Activated T-cell treated with anti-CD3 and anti-CD28 coated beads, Interleukin-2, amount 50 U/mL, for 72 hours (primary cell): ENCODE measurements around the gene TSPAN18. TPM values are rescaled to one million over a fixed set of nuclear protein-coding genes. Genes with fewer than 3 reads are reported as not detected.

ENCODE experiments used
- ATAC-seq, 2 donors: fragments of 150-1000 bp; cut with Tn5 transposase; replicated peaks in 1 of 2; 2 replicates each; pipeline ENCODE4 v1.10.0; 2021; ENCODE audit warnings: moderate library complexity in 2 of 2, mild to moderate bottlenecking in 1 of 2
- DNase-seq, 2 donors: peaks; one replicate each; pipeline ENCODE4 v3.0.0; 2021 to 2022; ENCODE audit warnings: mixed read lengths in 1 of 2
- H3K27ac Mint-ChIP-seq: one replicate; pipeline ENCODE4 v1.8.0; 2022; ENCODE audit warnings: mild to moderate bottlenecking, moderate library complexity, mixed read lengths
- H3K27me3 Mint-ChIP-seq: one replicate; pipeline ENCODE4 v1.8.0; 2022; ENCODE audit warnings: low read depth, mixed read lengths
- H3K36me3 Mint-ChIP-seq, 2 donors: one replicate each; pipeline ENCODE4 v1.8.0; 2022; ENCODE audit warnings: mixed read lengths in 2 of 2, mild to moderate bottlenecking in 1 of 2; ENCODE audit not compliant: insufficient read depth in 2 of 2
- H3K4me1 Mint-ChIP-seq: one replicate; pipeline ENCODE4 v1.8.0; 2022; ENCODE audit warnings: low read depth, mixed read lengths
- H3K4me3 Mint-ChIP-seq, 2 donors: one replicate each; pipeline ENCODE4 v1.8.0; 2022; ENCODE audit warnings: mild to moderate bottlenecking in 2 of 2, mixed read lengths in 2 of 2, moderate library complexity in 2 of 2
- H3K9me3 Mint-ChIP-seq, 2 donors: one replicate each; pipeline ENCODE4 v1.8.0; 2022; ENCODE audit warnings: mixed read lengths in 2 of 2
- total RNA-seq, 2 donors: library from RNA; stranded (reverse); gene quantifications; one replicate each; pipeline ENCODE4 v1.2.3, GENCODE V29; 2022

TSPAN18 gene
- total RNA-seq, 2 donors from 2014 or later: 1.3 to 1.8 TPM

- no peak for ATAC-seq
- H3K4me1 Mint-ChIP-seq: peaks cover 6% of the 10 kb centered on the region
- H3K4me3 Mint-ChIP-seq: no peak overlapping the region
- DNase-seq: no peak
- no peaks in the 10 kb centered on the region for H3K36me3 Mint-ChIP-seq
- H3K27ac Mint-ChIP-seq: no peak overlapping the region
- no peaks in the 10 kb centered on the region for H3K9me3 Mint-ChIP-seq
- H3K27me3 Mint-ChIP-seq: no peaks in the 10 kb centered on the region
Observed at GRCh38 chr11:44913502-44913901, 186.7 kb downstream of the TSPAN18 start.

DNA sequence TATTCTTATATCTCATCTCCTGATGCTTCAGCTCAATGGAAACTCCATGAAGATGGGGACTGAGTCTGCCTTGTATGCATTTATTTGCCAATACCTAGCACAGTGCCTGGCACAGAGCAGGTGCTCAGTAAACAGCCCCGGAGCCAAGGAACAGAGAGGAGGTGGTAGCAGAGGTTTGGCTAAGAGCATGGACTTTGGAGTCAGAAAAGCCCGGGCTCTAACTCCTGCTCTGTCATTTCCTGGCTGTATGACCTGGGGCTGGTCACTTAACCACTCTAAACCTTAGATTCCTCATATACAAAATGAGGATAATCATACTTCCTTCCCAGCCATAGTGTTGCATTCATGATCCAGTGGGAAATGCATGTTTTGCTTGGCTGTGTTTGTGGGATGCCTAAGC, 187.3 kb downstream of the TSPAN18 start:
- H3K36me3 Mint-ChIP-seq: no peaks in the 10 kb centered on the region
- ATAC-seq (no peak), DNase-seq (no peak)
- peaks cover 6% of the 10 kb centered on the region for H3K4me1 Mint-ChIP-seq
- no peak overlapping the region for H3K27ac Mint-ChIP-seq
- no peaks in the 10 kb centered on the region for H3K9me3 Mint-ChIP-seq
- no peaks in the 10 kb centered on the region for H3K27me3 Mint-ChIP-seq
- no peak overlapping the region for H3K4me3 Mint-ChIP-seq

DNA sequence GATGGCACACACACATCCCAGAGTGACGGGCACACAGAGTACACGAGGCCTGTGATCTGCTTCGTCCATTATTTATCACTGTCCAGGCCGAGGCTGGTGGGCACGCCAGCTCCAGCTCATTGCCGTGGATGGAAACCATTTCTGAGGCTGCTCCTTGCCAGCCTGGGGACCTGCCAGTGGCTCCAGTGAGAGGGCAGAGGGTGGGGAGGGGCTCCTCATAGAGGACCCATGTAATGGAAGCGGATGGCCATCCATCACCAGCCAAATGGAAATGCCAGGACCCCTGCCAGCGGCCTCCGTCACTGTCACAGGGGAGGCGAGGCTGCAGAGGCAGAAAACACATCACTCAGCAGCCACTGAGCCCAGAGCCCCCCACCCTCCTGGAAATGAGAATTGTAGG, 188.2 kb downstream of the TSPAN18 start:
- H3K4me1 Mint-ChIP-seq: peaks cover 6% of the 10 kb centered on the region
- H3K4me3 Mint-ChIP-seq: no peak overlapping the region

DNA sequence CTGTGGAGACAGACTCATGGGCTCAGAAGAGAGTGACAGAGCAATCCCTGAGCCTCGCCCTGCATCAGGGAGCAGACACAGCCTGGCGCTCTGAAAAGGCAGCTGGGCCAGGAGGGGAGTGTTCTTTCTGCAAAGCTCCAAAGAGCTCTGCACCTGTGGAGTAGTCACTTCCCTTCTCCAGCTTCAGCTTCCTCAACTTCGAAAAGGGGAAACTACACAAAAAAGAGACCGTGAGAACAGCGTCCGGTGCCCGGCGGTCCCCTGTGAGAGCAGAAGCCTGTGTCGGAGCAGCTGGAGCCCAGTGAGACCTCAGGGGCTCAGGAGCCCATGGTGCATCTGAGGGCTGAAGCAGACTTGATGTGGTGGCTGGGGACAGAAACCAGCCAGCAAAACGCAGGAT, 188.9 kb downstream of the TSPAN18 start:
- DNase-seq (no peak), ATAC-seq (no peak)
- Mint-ChIP-seq H3K4me3 (no peak overlapping the region), H3K27ac (no peak overlapping the region), H3K36me3 (no peaks in the 10 kb centered on the region), H3K9me3 (no peaks in the 10 kb centered on the region), H3K27me3 (no peaks in the 10 kb centered on the region), H3K4me1 (peaks cover 6% of the 10 kb centered on the region)

More for the DNA sequence above, 188.2 kb downstream of the TSPAN18 start:
- DNase-seq (no peak), ATAC-seq (no peak)
- H3K27me3 Mint-ChIP-seq: no peaks in the 10 kb centered on the region
- H3K27ac Mint-ChIP-seq: no peak overlapping the region
- no peaks in the 10 kb centered on the region for H3K36me3 Mint-ChIP-seq
- H3K9me3 Mint-ChIP-seq: no peaks in the 10 kb centered on the region

DNA sequence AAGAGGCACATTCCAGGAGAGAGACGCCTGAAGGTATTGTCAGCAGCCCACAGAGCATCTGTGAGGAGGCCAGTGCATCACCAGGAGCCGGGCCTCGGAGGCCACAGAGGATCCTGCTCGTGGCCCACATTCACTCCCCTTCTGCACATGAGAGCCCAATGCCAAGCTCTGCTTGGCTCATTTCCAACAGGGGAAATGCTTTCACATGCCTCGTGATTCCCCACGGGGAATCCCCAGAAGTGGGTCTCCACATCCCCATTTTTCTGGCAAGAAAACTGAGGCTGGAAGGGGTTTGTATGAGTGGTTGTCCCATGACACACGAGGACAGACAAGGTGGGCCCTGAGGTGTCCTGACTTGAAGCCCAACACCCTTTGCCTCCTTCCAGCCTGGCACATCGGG, 189.6 kb downstream of the TSPAN18 start:
- Mint-ChIP-seq H3K4me3 (no peak overlapping the region), H3K9me3 (no peaks in the 10 kb centered on the region), H3K4me1 (no peaks in the 10 kb centered on the region), H3K27ac (no peak overlapping the region), H3K36me3 (no peaks in the 10 kb centered on the region), H3K27me3 (no peaks in the 10 kb centered on the region)
- no peak for DNase-seq
- ATAC-seq: no peak

DNA sequence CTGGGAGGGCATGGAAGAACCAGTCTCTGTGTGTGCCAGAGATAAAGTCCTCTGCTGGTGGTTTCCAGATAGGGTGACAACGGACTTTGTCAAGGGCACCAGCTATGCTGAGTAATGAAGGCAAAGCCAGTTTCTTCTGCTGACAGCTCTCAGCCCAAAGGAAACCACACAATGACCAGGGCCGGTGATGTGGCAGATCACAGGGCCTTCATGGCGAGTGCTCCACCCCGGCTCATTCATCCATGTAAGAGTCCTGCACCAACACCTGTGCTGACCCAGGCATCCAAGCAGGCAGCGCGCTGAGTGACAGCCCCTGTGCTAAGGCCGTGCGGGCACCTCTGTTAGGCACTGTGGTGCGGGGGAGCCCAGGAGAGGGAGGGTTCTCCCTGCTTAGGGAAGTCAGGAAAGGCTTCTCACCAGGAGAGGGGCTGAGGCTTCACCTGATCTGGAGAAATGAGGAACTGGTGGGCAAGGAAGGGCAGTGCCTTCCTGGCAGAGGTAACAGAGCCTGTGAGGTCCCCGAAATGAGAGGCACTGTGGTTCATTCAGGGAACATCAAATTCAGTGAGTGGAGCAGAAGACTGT, 190.1 kb downstream of the TSPAN18 start:
- ATAC-seq (peak in 1 of 2 donors; percentile 28), DNase-seq (no peak)
- Mint-ChIP-seq H3K9me3 (no peaks in the 10 kb centered on the region), H3K27me3 (no peaks in the 10 kb centered on the region), H3K4me1 (no peaks in the 10 kb centered on the region), H3K4me3 (no peak overlapping the region), H3K27ac (no peak overlapping the region), H3K36me3 (no peaks in the 10 kb centered on the region)

DNA sequence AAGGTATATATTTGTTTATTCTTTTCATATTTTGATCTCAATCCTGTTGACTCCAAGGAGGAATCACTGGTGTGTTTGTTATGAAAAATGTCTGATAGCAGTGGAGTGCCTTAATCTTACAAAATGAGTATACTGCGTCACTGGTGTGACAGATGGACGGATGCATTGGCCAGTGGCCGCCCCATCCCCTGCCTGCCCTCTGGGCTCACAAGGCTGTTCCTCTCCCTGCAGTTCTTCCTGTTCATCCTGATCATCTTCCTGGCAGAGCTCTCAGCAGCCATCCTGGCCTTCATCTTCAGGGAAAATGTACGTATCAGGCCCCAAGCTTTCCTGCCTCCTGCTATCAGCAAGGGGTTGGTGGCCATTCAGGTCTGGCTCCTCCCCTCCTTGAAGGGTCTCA, 191.0 kb downstream of the TSPAN18 start:
- DNase-seq (no peak), ATAC-seq (no peak)
- H3K4me3 Mint-ChIP-seq: no peak overlapping the region
- no peaks in the 10 kb centered on the region for H3K9me3 Mint-ChIP-seq
- no peak overlapping the region for H3K27ac Mint-ChIP-seq
- H3K27me3 Mint-ChIP-seq: no peaks in the 10 kb centered on the region
- no peaks in the 10 kb centered on the region for H3K36me3 Mint-ChIP-seq
- H3K4me1 Mint-ChIP-seq: no peaks in the 10 kb centered on the region

DNA sequence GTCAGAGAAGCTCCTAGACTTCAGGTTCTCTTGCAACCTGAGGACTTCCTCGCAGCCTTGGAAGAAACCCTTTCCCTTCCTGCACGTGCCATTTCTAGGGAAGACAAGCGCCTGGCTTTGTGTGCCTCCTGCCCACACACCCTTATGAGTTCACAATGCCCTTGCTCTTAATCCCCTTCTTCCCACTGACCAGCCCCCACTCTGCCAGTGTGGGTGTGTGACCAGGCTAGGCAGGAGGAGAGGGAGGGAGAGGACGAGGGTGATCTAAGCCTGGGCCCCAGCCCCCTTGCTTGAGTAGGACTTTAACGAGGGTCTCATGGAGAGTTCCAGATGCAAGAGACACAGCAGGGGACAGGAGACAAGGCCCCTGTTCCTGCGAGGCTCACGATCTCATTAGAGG, 193.7 kb downstream of the TSPAN18 start:
- DNase-seq (no peak), ATAC-seq (no peak)
- H3K4me3 Mint-ChIP-seq: no peak overlapping the region
- no peaks in the 10 kb centered on the region for H3K9me3 Mint-ChIP-seq
- no peaks in the 10 kb centered on the region for H3K36me3 Mint-ChIP-seq
- no peak overlapping the region for H3K27ac Mint-ChIP-seq
- H3K4me1 Mint-ChIP-seq: no peaks in the 10 kb centered on the region
- H3K27me3 Mint-ChIP-seq: no peaks in the 10 kb centered on the region

- no peaks in the 10 kb centered on the region for H3K4me1 Mint-ChIP-seq
- H3K4me3 Mint-ChIP-seq: no peak overlapping the region
- ATAC-seq: peak; percentile 42 to 45
- H3K9me3 Mint-ChIP-seq: no peaks in the 10 kb centered on the region
- no peak overlapping the region for H3K27ac Mint-ChIP-seq
- no peaks in the 10 kb centered on the region for H3K27me3 Mint-ChIP-seq
- H3K36me3 Mint-ChIP-seq: no peaks in the 10 kb centered on the region
- DNase-seq: peak; percentile 14 to 18
Observed at GRCh38 chr11:44923115-44923514, 196.4 kb downstream of the TSPAN18 start.

GRCh38 chr11:44923806-44924205, 197.0 kb downstream of the TSPAN18 start:
- no peaks in the 10 kb centered on the region for H3K36me3 Mint-ChIP-seq
- H3K27me3 Mint-ChIP-seq: no peaks in the 10 kb centered on the region
- no peak for ATAC-seq
- no peak overlapping the region for H3K27ac Mint-ChIP-seq
- no peaks in the 10 kb centered on the region for H3K4me1 Mint-ChIP-seq
- H3K9me3 Mint-ChIP-seq: no peaks in the 10 kb centered on the region
- DNase-seq: no peak
- H3K4me3 Mint-ChIP-seq: no peak overlapping the region

DNA sequence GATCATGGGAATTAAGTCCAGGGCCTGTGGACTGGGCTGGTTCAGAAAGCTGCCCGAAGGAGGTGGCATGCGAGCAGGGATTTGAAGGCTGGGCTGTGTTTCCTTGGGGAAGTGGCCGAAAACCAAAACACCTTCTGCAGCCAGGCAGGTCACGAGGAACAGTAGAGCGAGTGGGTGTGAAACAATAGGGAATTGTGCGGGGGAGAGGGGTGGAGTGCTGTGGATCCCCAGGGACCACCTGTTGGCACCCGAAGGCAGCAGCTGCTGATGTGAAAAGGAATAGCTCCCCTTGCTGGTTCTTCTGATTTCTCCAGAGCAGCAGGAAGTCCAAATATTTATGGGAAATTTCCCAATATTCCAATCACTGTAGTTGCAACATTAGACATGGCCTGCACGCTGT, 199.3 kb downstream of the TSPAN18 start:
- Mint-ChIP-seq H3K27ac (no peak overlapping the region), H3K36me3 (no peaks in the 10 kb centered on the region), H3K27me3 (no peaks in the 10 kb centered on the region), H3K9me3 (no peaks in the 10 kb centered on the region), H3K4me1 (no peaks in the 10 kb centered on the region), H3K4me3 (no peak overlapping the region)
- ATAC-seq: no peak
- DNase-seq: no peak

DNA sequence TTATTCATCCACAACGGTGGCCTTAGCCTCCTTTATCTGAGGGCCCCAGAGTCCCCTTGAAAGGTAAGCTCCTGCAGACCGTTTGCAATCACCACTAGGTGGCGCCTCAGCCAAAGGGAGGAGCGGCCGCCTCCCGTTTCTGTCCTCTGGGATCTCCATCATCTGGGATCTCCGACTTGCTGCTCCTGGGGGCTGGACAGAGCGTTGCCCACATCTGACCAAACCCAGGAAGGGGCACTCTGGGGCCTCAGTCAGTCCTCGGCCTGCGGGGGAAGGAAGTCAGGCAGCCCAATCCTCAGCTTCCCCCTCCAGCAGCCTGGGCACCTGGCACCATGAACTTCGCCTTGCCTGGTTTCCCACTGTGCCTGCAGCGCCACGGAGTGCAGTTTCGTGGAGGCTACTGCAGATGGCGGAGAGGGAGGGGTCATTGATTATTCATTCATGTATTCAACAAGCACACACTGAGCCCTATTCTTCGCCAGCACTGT, 200.5 kb downstream of the TSPAN18 start:
- no peaks in the 10 kb centered on the region for H3K36me3 Mint-ChIP-seq
- peak; percentile 59 to 67 for DNase-seq
- no peaks in the 10 kb centered on the region for H3K27me3 Mint-ChIP-seq
- no peak overlapping the region for H3K27ac Mint-ChIP-seq
- no peaks in the 10 kb centered on the region for H3K9me3 Mint-ChIP-seq
- H3K4me1 Mint-ChIP-seq: no peaks in the 10 kb centered on the region
- ATAC-seq: peak; percentile 56 to 61
- no peak overlapping the region for H3K4me3 Mint-ChIP-seq

DNA sequence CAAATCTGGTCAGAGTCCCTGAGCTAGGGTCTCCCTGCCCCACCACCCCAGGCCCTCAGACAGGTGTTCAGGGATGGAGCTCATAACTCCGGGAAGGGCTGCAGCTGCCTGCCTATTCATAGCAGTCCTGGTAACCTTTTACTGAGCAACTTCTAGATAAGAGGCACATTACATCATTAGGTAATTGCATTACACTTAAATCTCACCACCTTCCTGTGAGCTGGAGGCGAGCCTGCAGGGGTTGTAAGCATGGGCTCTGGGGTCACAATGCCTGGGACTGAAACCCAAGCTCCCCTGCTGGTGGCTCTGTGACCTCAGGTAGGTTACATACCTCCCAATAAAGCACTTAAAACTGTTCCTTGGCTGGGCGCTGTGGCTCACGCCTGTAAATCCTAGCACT, 201.4 kb downstream of the TSPAN18 start:
- ATAC-seq: no peak
- no peak overlapping the region for H3K4me3 Mint-ChIP-seq
- H3K4me1 Mint-ChIP-seq: no peaks in the 10 kb centered on the region
- no peak overlapping the region for H3K27ac Mint-ChIP-seq
- H3K9me3 Mint-ChIP-seq: no peaks in the 10 kb centered on the region
- no peak for DNase-seq
- no peaks in the 10 kb centered on the region for H3K36me3 Mint-ChIP-seq
- H3K27me3 Mint-ChIP-seq: no peaks in the 10 kb centered on the region

- no peaks in the 10 kb centered on the region for H3K4me1 Mint-ChIP-seq
- no peaks in the 10 kb centered on the region for H3K9me3 Mint-ChIP-seq
- H3K27me3 Mint-ChIP-seq: no peaks in the 10 kb centered on the region
- no peaks in the 10 kb centered on the region for H3K36me3 Mint-ChIP-seq
- H3K27ac Mint-ChIP-seq: no peak overlapping the region
- H3K4me3 Mint-ChIP-seq: no peak overlapping the region
- DNase-seq (no peak), ATAC-seq (no peak)
Observed at GRCh38 chr11:44928816-44929215, 202.1 kb downstream of the TSPAN18 start.
